ENCODE measurements around the gene MSRB3.

Gene MSRB3

DNA sequence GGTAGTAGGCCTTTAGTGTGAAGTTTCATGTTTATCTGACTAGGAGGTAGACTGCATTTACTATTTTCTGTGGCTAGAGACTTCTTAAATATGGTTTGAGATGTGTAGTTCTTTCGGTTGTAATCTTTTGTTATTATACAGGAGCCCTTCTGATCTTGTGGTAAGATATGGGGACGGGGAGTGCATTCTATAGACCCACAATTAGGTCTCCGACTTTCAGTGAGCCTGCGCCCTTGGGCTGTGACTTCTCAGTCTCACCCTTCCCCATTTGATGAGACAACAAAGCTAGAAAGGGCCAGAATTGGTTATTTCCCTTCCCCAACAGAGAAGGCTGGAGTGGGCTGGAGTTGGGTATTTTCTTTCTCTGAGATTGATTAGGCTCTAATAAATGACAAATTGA lies 130.0 kb downstream of the MSRB3 start:
- Histone ChIP-seq H3K36me3 (ENCODE audit: low read length) (no peaks in the 10 kb centered on the region), H3K4me3 (ENCODE audit: insufficient read depth, low read length, poor library complexity, severe bottlenecking) (no peak overlapping the region), H3K9me3 (ENCODE audit: insufficient read depth, low read length) (no peaks in the 10 kb centered on the region), H3K9ac (ENCODE audit: low read length) (no peak overlapping the region), H3F3A (ENCODE audit: insufficient read depth) (no peaks in the 10 kb centered on the region), H4K20me1 (ENCODE audit: low read depth, low read length) (no peaks in the 10 kb centered on the region), H3K4me2 (ENCODE audit: low read depth, low read length, poor library complexity, severe bottlenecking) (no peak overlapping the region), H3K27ac (ENCODE audit: low read depth, low read length) (no peak overlapping the region), H3K79me2 (ENCODE audit: insufficient read depth, low read length) (no peaks in the 10 kb centered on the region), H3K9me2 (replicated peaks; ENCODE audit: insufficient read depth, low read length) (no peaks in the 10 kb centered on the region), H2AFZ (ENCODE audit: low read depth, low read length, severe bottlenecking) (no peak overlapping the region), H3K27me3 (ENCODE audit: low read length) (no peaks in the 10 kb centered on the region)
- no peak for TF ChIP-seq EZH2phosphoT487 (conservative IDR thresholded peaks at IDR 0.05; ENCODE audit: low read length)
- TF ChIP-seq, protein P1, sequence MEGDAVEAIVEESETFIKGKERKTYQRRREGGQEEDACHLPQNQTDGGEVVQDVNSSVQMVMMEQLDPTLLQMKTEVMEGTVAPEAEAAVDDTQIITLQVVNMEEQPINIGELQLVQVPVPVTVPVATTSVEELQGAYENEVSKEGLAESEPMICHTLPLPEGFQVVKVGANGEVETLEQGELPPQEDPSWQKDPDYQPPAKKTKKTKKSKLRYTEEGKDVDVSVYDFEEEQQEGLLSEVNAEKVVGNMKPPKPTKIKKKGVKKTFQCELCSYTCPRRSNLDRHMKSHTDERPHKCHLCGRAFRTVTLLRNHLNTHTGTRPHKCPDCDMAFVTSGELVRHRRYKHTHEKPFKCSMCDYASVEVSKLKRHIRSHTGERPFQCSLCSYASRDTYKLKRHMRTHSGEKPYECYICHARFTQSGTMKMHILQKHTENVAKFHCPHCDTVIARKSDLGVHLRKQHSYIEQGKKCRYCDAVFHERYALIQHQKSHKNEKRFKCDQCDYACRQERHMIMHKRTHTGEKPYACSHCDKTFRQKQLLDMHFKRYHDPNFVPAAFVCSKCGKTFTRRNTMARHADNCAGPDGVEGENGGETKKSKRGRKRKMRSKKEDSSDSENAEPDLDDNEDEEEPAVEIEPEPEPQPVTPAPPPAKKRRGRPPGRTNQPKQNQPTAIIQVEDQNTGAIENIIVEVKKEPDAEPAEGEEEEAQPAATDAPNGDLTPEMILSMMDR (IDR thresholded peaks at IDR 0.05; ENCODE audit: insufficient read depth, low read length, poor library complexity, severe bottlenecking) = no peak

DNA sequence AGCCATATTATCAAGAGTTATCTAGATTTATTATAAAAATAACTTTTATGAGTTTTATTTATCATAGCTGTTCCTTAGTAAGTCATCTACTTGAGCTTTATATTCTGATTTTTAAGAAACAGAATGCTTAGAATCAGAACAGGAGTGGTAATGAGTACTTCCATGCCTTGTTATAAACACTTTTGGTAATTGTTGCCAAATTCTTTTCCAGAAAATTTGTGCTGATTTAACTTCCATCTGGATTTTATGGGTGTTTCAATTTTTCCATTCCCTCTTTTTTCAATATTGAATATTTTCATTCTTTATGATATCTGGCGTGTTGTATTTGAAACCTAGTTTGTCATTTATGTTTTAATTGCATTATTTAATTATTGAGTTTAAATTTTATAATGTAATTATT lies 131.2 kb downstream of the MSRB3 start:
- H3F3A ChIP-seq (ENCODE audit: insufficient read depth) = no peaks in the 10 kb centered on the region
- no peak overlapping the region for H2AFZ ChIP-seq (ENCODE audit: low read depth, low read length, severe bottlenecking)
- no peaks in the 10 kb centered on the region for H3K9me2 ChIP-seq (replicated peaks; ENCODE audit: insufficient read depth, low read length)
- TF ChIP-seq EZH2phosphoT487 (conservative IDR thresholded peaks at IDR 0.05; ENCODE audit: low read length) = no peak
- TF ChIP-seq, protein P1 (IDR thresholded peaks at IDR 0.05; ENCODE audit: insufficient read depth, low read length, poor library complexity, severe bottlenecking) = no peak
- no peaks in the 10 kb centered on the region for H3K36me3 ChIP-seq (ENCODE audit: low read length)
- H3K9me3 ChIP-seq (ENCODE audit: insufficient read depth, low read length) = no peaks in the 10 kb centered on the region
- no peak overlapping the region for H3K27ac ChIP-seq (ENCODE audit: low read depth, low read length)
- H3K4me2 ChIP-seq (ENCODE audit: low read depth, low read length, poor library complexity, severe bottlenecking) = no peak overlapping the region
- H4K20me1 ChIP-seq (ENCODE audit: low read depth, low read length) = no peaks in the 10 kb centered on the region
- H3K9ac ChIP-seq (ENCODE audit: low read length) = no peak overlapping the region
- no peaks in the 10 kb centered on the region for H3K27me3 ChIP-seq (ENCODE audit: low read length)
- no peaks in the 10 kb centered on the region for H3K79me2 ChIP-seq (ENCODE audit: insufficient read depth, low read length)
- H3K4me3 ChIP-seq (ENCODE audit: insufficient read depth, low read length, poor library complexity, severe bottlenecking) = no peak overlapping the region

DNA sequence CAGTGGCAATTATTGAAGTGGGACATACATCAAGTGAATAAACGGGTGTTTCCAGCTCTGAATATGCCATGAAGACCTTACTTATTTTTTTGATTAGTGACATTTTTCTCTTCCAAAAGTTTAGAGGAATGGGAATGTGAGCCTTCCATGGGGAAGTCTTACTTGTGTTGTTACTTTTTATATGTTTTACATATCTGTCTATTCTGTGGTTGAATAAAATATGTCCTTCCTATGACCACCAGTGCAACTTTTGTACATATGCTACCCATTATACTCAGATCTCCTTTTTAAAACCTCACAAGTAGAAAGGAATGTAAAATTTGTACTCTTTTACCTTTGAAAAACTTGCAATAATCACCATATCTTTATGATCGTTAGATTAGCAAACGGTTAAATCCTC lies 132.7 kb downstream of the MSRB3 start:
- TF ChIP-seq, protein P1 (IDR thresholded peaks at IDR 0.05; ENCODE audit: insufficient read depth, low read length, poor library complexity, severe bottlenecking) = no peak
- no peak for TF ChIP-seq EZH2phosphoT487 (conservative IDR thresholded peaks at IDR 0.05; ENCODE audit: low read length)
- H3K9me3 ChIP-seq (ENCODE audit: insufficient read depth, low read length) = no peaks in the 10 kb centered on the region
- H3K9ac ChIP-seq (ENCODE audit: low read length) = no peak overlapping the region
- H3K4me2 ChIP-seq (ENCODE audit: low read depth, low read length, poor library complexity, severe bottlenecking) = no peak overlapping the region
- no peak overlapping the region for H3K4me3 ChIP-seq (ENCODE audit: insufficient read depth, low read length, poor library complexity, severe bottlenecking)
- no peaks in the 10 kb centered on the region for H3K27me3 ChIP-seq (ENCODE audit: low read length)
- no peaks in the 10 kb centered on the region for H3F3A ChIP-seq (ENCODE audit: insufficient read depth)
- no peaks in the 10 kb centered on the region for H4K20me1 ChIP-seq (ENCODE audit: low read depth, low read length)
- H3K36me3 ChIP-seq (ENCODE audit: low read length) = no peaks in the 10 kb centered on the region
- no peak overlapping the region for H2AFZ ChIP-seq (ENCODE audit: low read depth, low read length, severe bottlenecking)
- H3K9me2 ChIP-seq (replicated peaks; ENCODE audit: insufficient read depth, low read length) = no peaks in the 10 kb centered on the region
- H3K27ac ChIP-seq (ENCODE audit: low read depth, low read length) = no peak overlapping the region
- no peaks in the 10 kb centered on the region for H3K79me2 ChIP-seq (ENCODE audit: insufficient read depth, low read length)
